GM18861 (cell line): Measurements from ENCODE around the gene LAMA4.

Experiments
- ATAC-seq: cut with Tn5 transposase; IDR thresholded peaks from one replicate; pipeline ENCODE4 v1.9.1; 2021; ENCODE audit not compliant: unreplicated experiment

Gene LAMA4

GRCh38 chr6:112193535-112194051 is 60.8 kb downstream of the LAMA4 start:
- ATAC-seq = no peak

DNA sequence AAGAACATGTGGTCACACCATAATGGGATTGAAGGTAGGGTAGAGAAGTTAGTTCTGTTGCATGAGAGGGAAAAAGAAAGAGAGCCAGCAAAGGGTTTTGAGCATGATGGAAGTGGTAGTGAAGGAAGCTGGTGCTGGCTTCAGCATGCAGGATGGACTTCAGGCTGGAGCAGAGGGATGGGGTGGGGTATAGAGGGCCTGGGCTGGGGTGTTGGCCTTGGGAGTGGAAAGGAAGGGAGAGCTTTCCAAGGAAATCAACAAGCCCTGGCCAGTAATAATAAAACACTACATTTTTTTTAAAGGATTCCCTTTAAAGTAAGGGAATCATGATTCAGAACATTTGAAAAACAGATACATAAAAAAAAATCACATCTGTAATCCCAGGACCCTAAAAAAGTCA is 61.2 kb downstream of the LAMA4 start:
- ATAC-seq = no peak

DNA sequence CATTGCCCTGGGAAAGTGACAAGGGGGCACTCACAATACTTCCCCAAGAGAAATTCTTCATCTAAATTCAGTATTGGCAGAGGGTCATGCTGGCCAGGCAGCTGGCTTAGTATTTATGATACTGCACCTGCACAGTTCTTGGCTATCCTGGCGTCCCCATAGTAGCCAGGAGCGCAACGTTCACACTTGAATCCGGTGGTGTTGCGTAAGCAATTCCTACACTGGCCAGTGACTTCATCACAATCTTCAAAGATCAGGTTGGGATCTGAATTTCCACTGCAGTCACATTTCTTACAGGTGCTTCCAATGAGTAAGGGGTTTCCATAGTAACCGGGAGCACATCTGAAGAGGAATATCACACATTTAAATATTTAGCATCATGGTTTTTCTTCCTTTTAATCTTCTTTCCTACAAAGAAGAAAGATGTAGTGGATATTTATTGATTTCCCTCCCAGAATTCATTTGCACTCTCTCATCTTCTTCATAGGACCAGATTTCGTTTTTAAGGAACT is 62.8 kb downstream of the LAMA4 start:
- no peak for ATAC-seq

DNA sequence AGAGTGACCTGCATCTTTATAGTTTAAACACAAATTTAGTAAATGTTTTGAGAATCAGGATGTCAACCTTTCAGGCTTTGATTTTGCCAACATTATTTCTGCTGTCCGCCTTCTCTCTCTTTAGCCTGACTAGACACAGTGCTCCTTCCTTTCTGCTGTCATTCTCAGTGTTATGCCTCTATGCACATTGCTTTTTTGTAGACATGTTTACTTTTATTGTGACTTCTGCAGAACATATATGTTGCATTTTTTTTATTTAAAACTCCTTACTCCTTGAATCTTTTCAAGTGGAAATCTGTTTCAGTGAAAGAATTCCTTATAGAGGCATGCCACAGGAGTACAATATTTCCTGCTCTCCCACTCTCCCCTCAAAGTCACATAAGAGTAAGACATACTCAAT is 64.2 kb downstream of the LAMA4 start:
- no peak for ATAC-seq

DNA sequence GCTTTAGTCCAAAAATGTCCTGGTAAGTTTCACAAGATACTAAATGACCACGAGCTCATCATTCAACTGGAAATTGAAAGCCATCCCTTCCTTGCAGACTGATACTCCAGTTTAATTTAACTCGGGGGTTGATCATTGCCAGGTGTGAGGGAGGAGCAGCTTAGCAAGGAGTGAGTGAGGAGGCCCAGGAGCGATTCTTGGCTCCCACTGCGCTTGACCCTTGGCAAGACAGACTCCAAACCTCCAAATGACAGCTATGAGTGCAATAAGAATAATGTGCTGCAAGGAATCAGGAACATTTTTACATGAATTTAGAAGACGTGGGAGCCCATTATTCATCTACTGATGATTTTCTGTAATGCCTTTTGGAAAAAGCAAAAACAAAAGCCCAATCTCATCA is 64.9 kb downstream of the LAMA4 start:
- no peak for ATAC-seq

DNA sequence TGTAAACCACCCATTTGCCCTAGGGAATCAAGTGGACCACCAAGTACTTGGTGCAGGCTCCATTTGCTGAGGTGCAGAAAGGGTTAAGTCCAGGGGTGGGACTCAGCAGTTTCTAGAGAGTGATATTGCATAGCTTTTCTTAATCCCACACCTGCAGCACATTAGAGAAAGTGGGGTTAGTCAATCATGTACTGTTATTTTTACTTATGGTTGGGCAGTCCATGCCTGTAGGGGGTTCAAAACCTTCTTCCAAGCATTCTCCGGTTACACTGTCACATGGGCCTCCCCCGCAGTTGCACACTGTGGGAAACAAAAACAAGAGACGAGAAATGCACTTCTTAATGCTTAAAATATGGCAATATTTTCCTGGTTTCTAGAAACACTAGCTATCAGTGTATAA is 65.5 kb downstream of the LAMA4 start:
- ATAC-seq = no peak

- ATAC-seq = no peak
Observed at GRCh38 chr6:112187736-112188135, 66.6 kb downstream of the LAMA4 start.

DNA sequence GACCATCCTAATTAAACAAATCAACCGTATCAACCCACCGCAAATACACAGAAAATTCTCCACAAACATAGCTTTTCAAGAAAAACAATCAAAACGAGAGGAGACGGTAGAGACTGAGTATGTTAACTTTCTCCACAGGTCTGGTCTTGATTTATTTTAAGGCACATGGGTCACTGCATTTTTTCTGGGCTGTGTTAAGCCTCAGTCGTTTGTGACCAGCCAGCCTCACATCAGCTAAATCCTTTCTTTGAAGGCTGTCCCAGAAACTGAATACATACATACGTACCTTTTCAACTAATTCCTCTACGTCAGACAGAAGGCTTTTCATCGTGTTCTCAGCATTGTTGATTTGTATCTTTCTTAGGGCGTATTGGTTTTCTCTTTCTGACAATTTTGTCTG is 69.4 kb downstream of the LAMA4 start:
- no peak for ATAC-seq

GRCh38 chr6:112183271-112183671 is 71.1 kb downstream of the LAMA4 start:
- ATAC-seq = no peak

DNA sequence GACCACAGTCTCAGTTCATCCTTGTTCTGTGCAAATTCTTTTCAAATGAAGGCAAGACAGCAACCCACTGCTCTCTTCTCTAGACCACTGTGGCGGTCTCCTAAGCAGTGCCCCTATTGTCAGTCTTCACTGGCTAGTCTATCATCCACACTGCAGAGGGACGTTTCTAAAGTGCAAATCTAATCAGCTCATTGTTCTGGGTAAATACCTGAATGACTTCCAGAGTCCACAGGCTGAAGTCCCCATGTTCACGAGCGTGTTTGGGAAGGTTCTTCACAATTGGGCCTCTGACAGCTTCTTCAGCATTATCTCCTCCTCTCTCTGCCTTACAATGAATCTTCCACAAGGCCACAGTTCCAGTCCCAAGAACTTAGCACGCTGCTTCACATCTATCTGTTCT is 73.2 kb downstream of the LAMA4 start:
- no peak for ATAC-seq

GRCh38 chr6:112180095-112180820 is 74.1 kb downstream of the LAMA4 start:
- peak; percentile 90 for ATAC-seq

DNA sequence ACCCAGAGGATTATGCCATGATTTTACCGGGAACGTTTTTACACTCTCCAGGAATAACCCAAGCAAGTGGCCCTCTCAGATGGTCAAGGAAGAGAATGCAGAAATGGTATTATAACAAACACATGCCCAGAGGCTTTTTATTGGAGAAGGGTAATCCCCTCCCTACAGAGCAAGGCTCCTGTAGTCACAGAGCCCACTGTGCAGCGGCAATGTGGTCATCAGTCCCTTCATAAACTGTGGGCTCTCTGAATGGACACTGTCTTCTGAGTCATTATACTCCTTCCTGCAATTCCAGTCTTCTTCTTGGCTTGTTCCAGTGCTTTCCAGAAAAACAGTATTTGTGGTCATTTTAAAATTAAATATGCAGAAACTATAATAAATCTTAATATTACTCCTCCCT is 74.7 kb downstream of the LAMA4 start:
- no peak for ATAC-seq

DNA sequence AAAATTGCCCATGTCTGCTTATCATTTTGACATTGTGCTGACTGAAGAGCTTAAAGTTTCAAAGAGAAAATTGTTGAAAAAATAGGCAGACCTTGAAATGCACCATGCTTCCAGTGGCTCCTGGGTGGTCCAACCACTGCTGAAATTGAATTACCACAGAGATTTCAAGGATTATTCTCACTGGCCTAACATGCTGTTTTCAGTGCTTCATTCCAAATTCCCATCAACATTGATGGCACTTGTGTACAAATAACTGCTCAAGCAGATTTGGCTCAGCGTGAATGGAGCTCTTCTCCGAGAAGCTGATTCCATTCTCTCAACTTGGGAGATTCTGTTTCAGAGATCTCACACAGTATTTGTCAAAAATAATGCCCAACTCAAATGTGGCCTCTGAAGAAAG is 75.5 kb downstream of the LAMA4 start:
- no peak for ATAC-seq

DNA sequence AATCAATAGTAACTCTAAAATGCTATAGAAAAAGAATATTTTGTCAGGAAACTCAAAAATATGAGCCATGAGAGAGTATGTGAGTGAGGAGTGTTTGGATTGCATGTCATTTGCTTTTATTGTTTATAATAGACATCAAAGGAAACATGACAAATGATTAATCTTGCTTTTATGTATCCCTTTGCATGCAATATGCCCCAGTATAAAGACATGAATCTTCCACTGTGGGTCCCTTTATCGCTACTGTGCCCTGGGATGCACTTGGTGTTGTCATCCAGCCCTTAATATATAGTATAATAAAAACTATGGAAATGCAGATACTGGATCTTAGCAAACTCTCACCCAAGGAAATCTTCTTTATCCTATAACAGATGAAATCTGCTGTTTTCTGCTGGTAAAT is 77.3 kb downstream of the LAMA4 start:
- no peak for ATAC-seq

DNA sequence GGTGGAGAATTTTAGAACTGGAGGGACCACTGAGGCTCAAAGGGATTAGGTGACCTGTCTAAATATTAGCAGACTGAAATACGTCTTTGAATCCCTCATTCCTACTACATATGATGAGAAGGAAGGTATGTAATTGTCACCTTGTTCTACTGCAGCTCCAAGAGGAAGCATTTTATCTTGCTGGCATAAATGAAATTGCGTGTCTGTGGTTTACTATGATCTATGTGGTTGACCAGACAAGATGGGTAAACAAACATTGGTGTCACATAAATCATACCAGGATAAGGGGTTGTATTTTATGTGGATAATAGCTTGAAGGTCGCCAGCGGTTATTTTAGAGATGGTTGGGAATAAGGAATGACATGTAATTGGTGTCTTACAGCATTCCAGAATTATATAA is 78.2 kb downstream of the LAMA4 start:
- ATAC-seq = no peak

GRCh38 chr6:112173221-112173804 is 81.1 kb downstream of the LAMA4 start:
- no peak for ATAC-seq

DNA sequence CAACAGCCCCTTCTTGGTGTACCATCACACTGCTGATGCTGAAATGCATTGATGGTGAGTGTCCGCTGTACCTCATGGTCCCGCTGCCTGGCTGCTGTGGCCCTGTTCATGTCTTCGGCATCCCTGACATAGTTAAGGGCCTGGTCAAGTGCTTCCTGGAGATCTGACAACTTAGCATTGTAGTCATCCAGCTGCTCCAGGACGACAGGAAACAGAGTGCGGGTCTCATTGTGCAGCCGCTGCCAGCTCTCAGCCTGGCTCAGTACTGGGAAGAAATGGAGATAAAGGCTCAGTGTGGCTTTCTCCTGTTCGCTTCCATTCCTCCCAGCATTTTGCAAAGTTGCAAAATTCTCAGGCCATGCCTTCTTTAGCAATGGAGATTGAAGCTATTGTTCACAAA is 81.8 kb downstream of the LAMA4 start:
- no peak for ATAC-seq

- no peak for ATAC-seq
Observed at GRCh38 chr6:112169541-112169940, 84.8 kb downstream of the LAMA4 start.

DNA sequence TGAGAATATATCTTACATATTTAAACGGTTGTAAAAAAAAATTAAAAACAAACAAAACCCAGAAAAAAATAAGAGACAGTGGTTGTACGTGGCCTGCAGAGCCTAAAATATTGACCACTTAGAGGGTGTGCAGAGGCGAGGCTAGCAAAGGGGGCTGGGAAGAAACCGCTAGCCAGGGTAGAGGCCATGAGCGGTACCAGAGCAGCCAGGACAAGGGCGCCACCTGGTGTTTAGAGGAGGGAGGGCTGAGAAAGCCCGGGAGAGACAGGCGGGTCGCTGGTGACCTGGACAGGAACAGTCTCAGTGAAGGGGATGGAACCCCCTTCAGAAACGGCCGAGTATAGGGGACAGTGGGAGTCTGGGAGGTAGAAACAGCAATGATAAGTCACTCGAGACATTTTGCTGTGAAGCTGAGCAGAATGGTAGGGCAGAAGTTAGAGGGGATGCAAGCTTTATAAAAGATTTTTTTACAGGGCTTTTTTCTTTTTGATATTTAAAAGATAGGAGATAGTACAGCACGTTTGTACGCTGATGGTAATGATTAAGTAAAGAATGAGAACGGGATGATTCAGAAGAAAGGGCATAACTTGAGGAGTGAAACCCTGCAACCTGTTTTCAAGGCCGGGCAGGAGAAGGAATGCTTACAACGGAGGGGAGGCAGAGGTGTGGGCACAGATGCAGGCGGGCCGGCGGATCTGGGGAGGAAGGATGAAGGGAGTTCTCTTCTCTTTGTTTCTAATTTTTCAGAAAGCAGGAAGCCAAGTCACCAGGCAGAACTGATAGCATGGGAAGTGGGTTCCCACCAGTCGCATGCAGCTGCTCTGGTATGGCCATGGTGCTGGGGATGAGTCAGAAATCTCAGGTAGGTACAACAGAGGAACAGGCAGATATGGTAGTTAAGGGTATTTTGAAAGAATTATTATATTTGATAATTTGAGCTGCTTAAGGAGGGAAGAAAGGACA is 90.8 kb downstream of the LAMA4 start:
- peak; percentile 96 for ATAC-seq

GRCh38 chr6:112160745-112161144 is 93.6 kb downstream of the LAMA4 start:
- no peak for ATAC-seq

- no peak for ATAC-seq
Observed at GRCh38 chr6:112156668-112157067, 97.7 kb downstream of the LAMA4 start.
